Measurements from ENCODE around the gene DCDC2B.

The DCDC2B gene

DNA sequence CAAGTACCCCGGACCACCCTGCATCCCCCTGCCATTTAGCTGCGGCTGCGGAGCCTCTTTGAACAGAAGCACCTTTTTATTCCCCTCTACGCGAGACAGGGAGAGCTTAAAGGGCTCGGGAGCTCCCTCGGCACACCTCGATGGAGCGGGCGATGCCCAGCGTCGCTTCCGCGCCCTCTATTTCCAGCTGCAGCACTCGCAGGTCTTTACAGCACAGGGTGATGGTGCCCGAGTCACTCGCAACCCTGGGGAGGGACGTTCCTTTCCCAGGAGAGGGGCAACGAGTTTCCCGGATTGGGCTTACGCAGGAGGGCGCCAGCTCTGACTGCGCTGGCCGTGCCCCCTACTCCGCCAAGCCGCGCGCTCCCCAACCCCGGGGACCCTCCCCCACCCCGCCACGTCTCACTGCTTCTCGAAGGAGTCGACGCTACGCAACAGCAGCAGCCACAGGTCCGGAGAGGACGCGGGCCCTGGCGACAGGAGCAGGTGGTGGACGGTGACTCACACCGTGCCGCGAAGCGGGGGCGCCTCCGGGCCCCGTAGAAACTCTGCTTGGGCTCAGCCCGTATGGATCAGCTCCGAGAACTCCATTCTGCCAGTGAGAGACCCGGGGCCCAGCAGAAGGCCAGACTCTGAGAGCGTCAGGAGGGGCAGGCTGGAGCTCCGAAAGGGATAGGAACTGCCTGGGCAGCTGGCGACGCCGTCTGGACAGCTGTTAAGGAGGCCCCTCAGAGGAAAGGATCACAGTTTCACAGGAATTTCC, 32.3 kb downstream of the DCDC2B start:
- Histone ChIP-seq H4K20me1 (ENCODE audit: insufficient read depth, low read length) (no peaks in the 10 kb centered on the region), H3K4me2 (ENCODE audit: low read length) (no peak overlapping the region), H3K27me3 (ENCODE audit: low read depth, low read length) (no peaks in the 10 kb centered on the region), H3K9me3 (ENCODE audit: insufficient read depth, low read length) (no peaks in the 10 kb centered on the region), H3K4me1 (ENCODE audit: low read length) (peaks cover 5% of the 10 kb centered on the region), H3K9ac (ENCODE audit: low read length) (no peak overlapping the region), H3K36me3 (replicated peaks; ENCODE audit: low read depth, low read length) (no peaks in the 10 kb centered on the region), H2AFZ (ENCODE audit: low read depth, low read length) (no peak overlapping the region), H3K27ac (ENCODE audit: low read length) (no peak overlapping the region), H3K79me2 (ENCODE audit: low read length) (no peaks in the 10 kb centered on the region), H3K4me3 (ENCODE audit: low read length) (no peak overlapping the region)
- TF ChIP-seq, protein P1, sequence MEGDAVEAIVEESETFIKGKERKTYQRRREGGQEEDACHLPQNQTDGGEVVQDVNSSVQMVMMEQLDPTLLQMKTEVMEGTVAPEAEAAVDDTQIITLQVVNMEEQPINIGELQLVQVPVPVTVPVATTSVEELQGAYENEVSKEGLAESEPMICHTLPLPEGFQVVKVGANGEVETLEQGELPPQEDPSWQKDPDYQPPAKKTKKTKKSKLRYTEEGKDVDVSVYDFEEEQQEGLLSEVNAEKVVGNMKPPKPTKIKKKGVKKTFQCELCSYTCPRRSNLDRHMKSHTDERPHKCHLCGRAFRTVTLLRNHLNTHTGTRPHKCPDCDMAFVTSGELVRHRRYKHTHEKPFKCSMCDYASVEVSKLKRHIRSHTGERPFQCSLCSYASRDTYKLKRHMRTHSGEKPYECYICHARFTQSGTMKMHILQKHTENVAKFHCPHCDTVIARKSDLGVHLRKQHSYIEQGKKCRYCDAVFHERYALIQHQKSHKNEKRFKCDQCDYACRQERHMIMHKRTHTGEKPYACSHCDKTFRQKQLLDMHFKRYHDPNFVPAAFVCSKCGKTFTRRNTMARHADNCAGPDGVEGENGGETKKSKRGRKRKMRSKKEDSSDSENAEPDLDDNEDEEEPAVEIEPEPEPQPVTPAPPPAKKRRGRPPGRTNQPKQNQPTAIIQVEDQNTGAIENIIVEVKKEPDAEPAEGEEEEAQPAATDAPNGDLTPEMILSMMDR (IDR thresholded peaks at IDR 0.05; ENCODE audit: low read depth, low read length): no peak
- no peak for TF ChIP-seq EZH2phosphoT487 (IDR thresholded peaks at IDR 0.05; ENCODE audit: low read depth)

DNA sequence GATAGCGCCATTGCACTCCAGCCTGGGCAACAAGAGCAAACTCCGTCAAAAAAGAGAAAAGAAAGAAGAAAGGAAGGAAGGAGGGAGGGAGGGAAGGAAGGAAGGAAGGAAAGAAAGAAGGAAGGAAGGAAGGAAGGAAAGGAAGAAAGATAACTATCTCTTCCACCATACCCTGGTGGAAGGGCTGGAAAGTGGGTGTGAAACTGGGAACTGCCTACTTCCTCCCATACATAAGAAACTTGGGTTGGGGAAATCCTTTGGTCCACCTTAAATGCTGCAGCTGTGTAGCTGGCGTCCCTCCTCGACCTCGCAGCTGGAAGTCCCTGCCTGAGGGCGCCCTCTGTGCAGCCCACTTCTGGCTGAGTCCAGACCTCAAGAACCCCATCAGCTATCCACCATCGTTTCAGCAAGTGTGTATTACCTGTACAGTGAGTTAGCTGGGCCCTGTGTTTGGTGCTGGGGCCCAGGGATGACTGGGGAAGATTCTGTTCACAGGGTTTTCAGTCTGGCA, 33.5 kb downstream of the DCDC2B start:
- peak overlapping the region; percentile 46; the same call in 1 of the 2 replicates for H2AFZ ChIP-seq (ENCODE audit: low read depth, low read length)
- TF ChIP-seq, protein P1 (IDR thresholded peaks at IDR 0.05; ENCODE audit: low read depth, low read length): no peak
- no peak for TF ChIP-seq EZH2phosphoT487 (IDR thresholded peaks at IDR 0.05; ENCODE audit: low read depth)
- no peaks in the 10 kb centered on the region for H3K36me3 ChIP-seq (replicated peaks; ENCODE audit: low read depth, low read length)
- no peak overlapping the region for H3K27ac ChIP-seq (ENCODE audit: low read length)
- no peaks in the 10 kb centered on the region for H3K9me3 ChIP-seq (ENCODE audit: insufficient read depth, low read length)
- H3K79me2 ChIP-seq (ENCODE audit: low read length): no peaks in the 10 kb centered on the region
- no peak overlapping the region for H3K4me3 ChIP-seq (ENCODE audit: low read length)
- H3K9ac ChIP-seq (ENCODE audit: low read length): no peak overlapping the region
- H3K4me1 ChIP-seq (ENCODE audit: low read length): peaks cover 5% of the 10 kb centered on the region
- H4K20me1 ChIP-seq (ENCODE audit: insufficient read depth, low read length): no peaks in the 10 kb centered on the region
- no peaks in the 10 kb centered on the region for H3K27me3 ChIP-seq (ENCODE audit: low read depth, low read length)
- H3K4me2 ChIP-seq (ENCODE audit: low read length): peak overlapping the region; percentile 12; the same call in 1 of the 2 replicates

DNA sequence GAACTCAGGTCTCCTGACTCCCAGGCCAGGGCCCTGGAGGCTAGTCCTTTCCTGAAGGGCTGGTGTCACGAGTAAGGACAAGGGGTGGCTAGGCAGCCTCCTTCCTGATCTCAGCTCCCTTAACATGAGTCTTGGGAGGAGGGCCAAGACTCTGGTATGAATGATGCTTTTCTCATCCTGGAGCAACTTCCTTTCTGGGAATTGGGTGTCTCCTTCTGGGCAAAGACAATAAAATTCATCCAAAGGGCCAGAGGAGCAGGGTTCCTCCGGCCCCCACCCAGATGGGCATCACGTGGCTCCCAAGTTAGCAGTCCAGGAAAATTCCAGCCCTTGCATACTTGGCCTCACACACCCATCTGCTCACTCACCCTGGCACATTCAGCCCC, 38.0 kb downstream of the DCDC2B start, which contains the start of gene FAM167B:
TSS of gene FAM167B (plus strand) at position 335 of the 386 bp plus-strand sequence. CDS start 200 bp downstream, outside the sequence.
- no peak within 1 kb of the TSS for H3K27ac ChIP-seq (ENCODE audit: low read length)

DNA sequence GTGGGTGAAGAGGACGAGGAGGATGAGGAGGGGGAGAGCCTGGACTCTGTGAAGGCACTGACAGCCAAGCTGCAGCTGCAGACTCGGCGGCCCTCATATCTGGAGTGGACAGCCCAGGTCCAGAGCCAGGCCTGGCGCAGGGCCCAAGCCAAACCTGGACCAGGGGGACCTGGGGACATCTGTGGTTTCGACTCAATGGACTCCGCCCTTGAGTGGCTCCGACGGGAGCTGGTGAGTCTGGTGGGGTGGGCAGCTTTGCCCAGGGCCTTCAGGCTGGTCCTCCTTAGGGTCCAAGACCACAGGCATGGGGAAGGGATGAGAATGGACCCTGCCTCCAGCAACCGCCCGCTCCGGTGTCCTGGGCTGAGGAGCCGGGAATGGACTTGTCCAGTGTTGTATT, 38.6 kb downstream of the DCDC2B start:
- Histone ChIP-seq H4K20me1 (ENCODE audit: insufficient read depth, low read length) (no peaks in the 10 kb centered on the region), H3K9me3 (ENCODE audit: insufficient read depth, low read length) (peaks cover 16% of the 10 kb centered on the region; the same call in 1 of the 2 replicates), H3K36me3 (replicated peaks; ENCODE audit: low read depth, low read length) (no peaks in the 10 kb centered on the region), H3K4me1 (ENCODE audit: low read length) (peaks cover 37% of the 10 kb centered on the region), H3K27ac (ENCODE audit: low read length) (no peak overlapping the region), H3K4me2 (ENCODE audit: low read length) (no peak overlapping the region), H2AFZ (ENCODE audit: low read depth, low read length) (no peak overlapping the region), H3K9ac (ENCODE audit: low read length) (no peak overlapping the region), H3K79me2 (ENCODE audit: low read length) (no peaks in the 10 kb centered on the region), H3K4me3 (ENCODE audit: low read length) (no peak overlapping the region), H3K27me3 (ENCODE audit: low read depth, low read length) (no peaks in the 10 kb centered on the region)
- TF ChIP-seq EZH2phosphoT487 (IDR thresholded peaks at IDR 0.05; ENCODE audit: low read depth): no peak
- TF ChIP-seq, protein P1 (IDR thresholded peaks at IDR 0.05; ENCODE audit: low read depth, low read length): no peak

More for the DNA sequence above, 38.0 kb downstream of the DCDC2B start, which contains the start of gene FAM167B:
- H2AFZ ChIP-seq (ENCODE audit: low read depth, low read length): no peak within 1 kb of the TSS
- H3K9me3 ChIP-seq (ENCODE audit: insufficient read depth, low read length): peaks cover 16% of the 10 kb centered on the region; the same call in 1 of the 2 replicates
- no peaks in the 10 kb centered on the region for H3K36me3 ChIP-seq (replicated peaks; ENCODE audit: low read depth, low read length)
- H3K4me2 ChIP-seq (ENCODE audit: low read length): no peak within 1 kb of the TSS
- H3K27me3 ChIP-seq (ENCODE audit: low read depth, low read length): no peaks in the 10 kb centered on the region
- no peaks in the 10 kb centered on the region for H4K20me1 ChIP-seq (ENCODE audit: insufficient read depth, low read length)
- H3K9ac ChIP-seq (ENCODE audit: low read length): no peak within 1 kb of the TSS
- no peak within 1 kb of the TSS for H3K4me3 ChIP-seq (ENCODE audit: low read length)
- H3K4me1 ChIP-seq (ENCODE audit: low read length): peaks cover 33% of the 10 kb centered on the region
- TF ChIP-seq, protein P1 (IDR thresholded peaks at IDR 0.05; ENCODE audit: low read depth, low read length): no peak
- no peak for TF ChIP-seq EZH2phosphoT487 (IDR thresholded peaks at IDR 0.05; ENCODE audit: low read depth)
- no peaks in the 10 kb centered on the region for H3K79me2 ChIP-seq (ENCODE audit: low read length)
